HepG2 (cell line): ENCODE measurements around the gene PIK3CB. TPM values are rescaled to one million over a fixed set of nuclear protein-coding genes. Genes with fewer than 3 reads are reported as not detected.

Experiments
- ATAC-seq: fragments of 200-7000 bp; cut with Tn5 transposase; 3 replicates; pipeline ENCODE4 v1.9.1; 2020; ENCODE audit warnings: mild to moderate bottlenecking, moderate library complexity
- BruUV-seq: library from RNA; stranded (reverse); fragments of 400-500 nt; replicated peaks from 2 replicates; lab custom pipeline; 2021; lab: Mats Ljungman, UMichigan
- CTCF ChIA-PET: fragments of 300-600 bp; formaldehyde crosslinking; extraction: SDS; loops from one replicate; lab custom pipeline; 2021; ENCODE audit warnings: low total read pairs, inconsistent platforms, low intra/inter-chr PET ratio; lab: Yijun Ruan, JAX
- POLR2A ChIA-PET: fragments of 350-600 bp; sonication (Branson Sonifier 250); formaldehyde crosslinking; loops from one replicate; lab custom pipeline; 2020; ENCODE audit warnings: antibody characterized with exemption, inconsistent platforms; lab: Yijun Ruan, JAX
- DNase-seq: peaks from one replicate; pipeline ENCODE4 v3.0.0-alpha.2; 2015; ENCODE audit warnings: low spot score
- FAIRE-seq: peaks from 3 replicates; lab custom pipeline; 2011; peaks lifted over from hg19 to GRCh38; lab: Jason Lieb, UNC
- H2AFZ ChIP-seq: one replicate; pipeline ENCODE4 v1.6.1; 2011; ENCODE audit warnings: low read length, inconsistent platforms
- H3K27ac ChIP-seq: fragments of 300-600 bp; 3 replicates; pipeline ENCODE4 v1.8.0; 2011; ENCODE audit warnings: mixed run types, mild to moderate bottlenecking, mixed read lengths, low read length, inconsistent platforms; ENCODE audit not compliant: insufficient read depth; ENCODE audit errors: extremely low read length
- H3K27me3 ChIP-seq, 2 experiments: fragments of 200-600 bp in 1 of 2; 2 replicates in 1 of 2; 3 replicates in 1 of 2; pipeline versions ENCODE4 v1.6.0 to v1.8.0; 2011; ENCODE audit warnings: low read length in 2 of 2, mild to moderate bottlenecking in 2 of 2, moderate library complexity in 2 of 2, inconsistent platforms in 1 of 2; ENCODE audit not compliant: insufficient read depth in 2 of 2, control insufficient read depth in 1 of 2
- H3K36me3 ChIP-seq, 2 experiments: fragments of 200-600 bp in 1 of 2; replicated peaks in 1 of 2; 2 replicates in 1 of 2; 3 replicates in 1 of 2; pipeline versions ENCODE4 v1.5.1 to v1.8.0; 2011; ENCODE audit warnings: low read length in 2 of 2, inconsistent platforms in 1 of 2; ENCODE audit not compliant: insufficient read depth in 2 of 2, control insufficient read depth in 1 of 2
- H3K4me1 ChIP-seq: 2 replicates; pipeline ENCODE4 v1.5.1; 2012; ENCODE audit warnings: low read length, inconsistent platforms; ENCODE audit not compliant: insufficient read depth
- H3K4me2 ChIP-seq: 2 replicates; pipeline ENCODE4 v1.6.0; 2011; ENCODE audit warnings: low read depth, low read length, inconsistent platforms
- H3K4me3 ChIP-seq, 3 experiments: fragments of 200-600 bp in 1 of 3; sonication (generic), shearing (Covaris generic) in 1 of 3; replicated peaks in 1 of 3; 2 replicates each; pipeline ENCODE4 v1.5.1; 2011 to 2016; ENCODE audit warnings: low read length in 3 of 3, inconsistent platforms in 2 of 3, low read depth in 2 of 3, mild to moderate bottlenecking in 2 of 3, control low read depth in 1 of 3, mixed read lengths in 1 of 3; ENCODE audit not compliant: insufficient read depth in 1 of 3
- H3K79me2 ChIP-seq: one replicate; pipeline ENCODE4 v1.6.1; 2011; ENCODE audit warnings: low read length, inconsistent platforms; ENCODE audit not compliant: insufficient read depth
- H3K9ac ChIP-seq: 2 replicates; pipeline ENCODE4 v1.6.0; 2011; ENCODE audit warnings: mild to moderate bottlenecking, low read depth, low read length, inconsistent platforms; ENCODE audit not compliant: insufficient read depth
- H3K9me3 ChIP-seq: 2 replicates; pipeline ENCODE4 v1.5.1; 2012; ENCODE audit warnings: mild to moderate bottlenecking, low read length
- H4K20me1 ChIP-seq: 2 replicates; pipeline ENCODE4 v1.6.0; 2011; ENCODE audit warnings: inconsistent platforms, mild to moderate bottlenecking, low read length, moderate library complexity; ENCODE audit not compliant: insufficient read depth
- IRF2 ChIP-seq: IDR thresholded peaks from 2 replicates; pipeline ENCODE4 v1.6.1; 2018; ENCODE audit warnings: missing genetic modification reagents, missing compliant biosample characterization
- MAFF ChIP-seq: IDR thresholded peaks from 2 replicates; pipeline ENCODE4 v1.6.1; 2011; ENCODE audit warnings: low read depth, low read length, improper control_type of control experiment
- TFDP1 ChIP-seq: IDR thresholded peaks from 2 replicates; pipeline ENCODE4 v1.6.1; 2016; ENCODE audit warnings: missing compliant biosample characterization, missing genetic modification reagents, borderline replicate concordance
- WIZ ChIP-seq: sonication (generic); formaldehyde crosslinking; IDR thresholded peaks from 2 replicates; pipeline ENCODE4 v1.5.1; 2020; ENCODE audit warnings: mild to moderate bottlenecking, missing genetic modification reagents
- ZBTB44 ChIP-seq: sonication (generic); formaldehyde crosslinking; IDR thresholded peaks from 2 replicates; pipeline ENCODE4 v1.4.0; 2020; ENCODE audit warnings: missing genetic modification reagents
- ZNF569 ChIP-seq: sonication (generic); formaldehyde crosslinking; IDR thresholded peaks from 2 replicates; pipeline ENCODE4 v1.5.0; 2020; ENCODE audit warnings: mild to moderate bottlenecking, missing genetic modification reagents, moderate library complexity, borderline replicate concordance
- ZNF703 ChIP-seq: sonication (generic); formaldehyde crosslinking; IDR thresholded peaks from 2 replicates; pipeline ENCODE4 v1.5.1; 2020; ENCODE audit warnings: missing genetic modification reagents, mild to moderate bottlenecking, moderate library complexity, borderline replicate concordance
- ZNF747 ChIP-seq: sonication (generic); formaldehyde crosslinking; IDR thresholded peaks from 2 replicates; pipeline ENCODE4 v1.8.1; 2023; ENCODE audit warnings: missing genetic modification reagents, mild to moderate bottlenecking, borderline replicate concordance
- WGBS: methylation state at CpG from one replicate; pipeline ENCODE4 v1.1.6; 2017; ENCODE audit warnings: low lambda C conversion rate; 5-methylcytosine and 5-hydroxymethylcytosine counted together
- in situ Hi-C: cut with HindIII; loops from 2 replicates; pipeline ENCODE4 v1.10.0; 2017; ENCODE audit warnings: low pct_unique_long_range_greater_than_20kb; ENCODE audit not compliant: extremely low pct_ligation_motif_present
- intact Hi-C: fragments of 100-400 bp; cut with micrococcal nuclease; formaldehyde crosslinking; loops from one replicate; pipeline ENCODE4 v1.10.0; 2022; ENCODE audit not compliant: unreplicated experiment
- polyA plus RNA-seq, 8 experiments: library from polyadenylated mRNA; depleted of rRNA in 3 of 8; stranded (reverse) in 7 of 8; unstranded in 1 of 8; fragments of >200 nt; fragmentation: Illumina TruSeq in 4 of 8; extraction: Trizol in 4 of 8; gene quantifications; 2 replicates each; pipeline versions ENCODE4 v1.2.1 to v1.2.3, GENCODE V29; 2011 to 2016; ENCODE audit warnings: low read depth in 4 of 8, missing spikeins in 1 of 8, mixed read lengths in 1 of 8; ENCODE audit not compliant: insufficient read depth in 1 of 8
- total RNA-seq, 5 experiments: library from RNA; depleted of rRNA; stranded (reverse); fragments of >200 nt; fragmentation: Illumina TruSeq; extraction: Trizol; gene quantifications; 2 replicates each; pipeline ENCODE4 v1.2.3, GENCODE V29; 2016; ENCODE audit warnings: low read depth in 1 of 5
- TF ChIP-seq, protein P1 (sequence below): sonication (generic); formaldehyde crosslinking; conservative IDR thresholded peaks from 2 replicates; pipeline ENCODE4 v1.8.0; 2022; ENCODE audit warnings: mild to moderate bottlenecking, moderate library complexity, missing genetic modification reagents

The PIK3CB gene
- total and polyA plus RNA-seq, 2 of the 13 experiments (the other 11 are each of a cell fraction or from before 2014, with no cell fraction given), result 6.6 to 18.7 TPM

DNA sequence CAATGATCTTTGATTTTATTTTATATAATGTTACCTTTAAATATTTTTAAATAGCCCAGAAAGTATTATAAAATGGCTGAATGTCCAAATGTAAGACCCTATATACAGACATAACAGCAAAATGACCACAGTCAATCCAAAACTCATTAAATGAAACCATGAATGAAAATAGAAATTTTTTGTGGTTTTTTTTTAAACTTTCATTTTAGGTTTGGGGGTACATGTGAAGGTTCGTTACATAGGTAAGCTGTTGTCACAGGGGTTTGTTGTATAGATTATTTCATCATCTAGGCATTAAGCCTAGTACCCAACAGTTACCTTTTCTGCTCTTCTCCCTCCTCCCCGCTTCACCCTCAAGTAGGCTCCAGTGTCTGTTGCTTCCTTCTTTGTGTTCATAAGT lies 117.4 kb downstream of the PIK3CB start:
- TF ChIP-seq WIZ (CRISPR knock-in tag), result no peak
- no peak for TF ChIP-seq ZNF569 (CRISPR knock-in tag)
- TF ChIP-seq, protein P1, sequence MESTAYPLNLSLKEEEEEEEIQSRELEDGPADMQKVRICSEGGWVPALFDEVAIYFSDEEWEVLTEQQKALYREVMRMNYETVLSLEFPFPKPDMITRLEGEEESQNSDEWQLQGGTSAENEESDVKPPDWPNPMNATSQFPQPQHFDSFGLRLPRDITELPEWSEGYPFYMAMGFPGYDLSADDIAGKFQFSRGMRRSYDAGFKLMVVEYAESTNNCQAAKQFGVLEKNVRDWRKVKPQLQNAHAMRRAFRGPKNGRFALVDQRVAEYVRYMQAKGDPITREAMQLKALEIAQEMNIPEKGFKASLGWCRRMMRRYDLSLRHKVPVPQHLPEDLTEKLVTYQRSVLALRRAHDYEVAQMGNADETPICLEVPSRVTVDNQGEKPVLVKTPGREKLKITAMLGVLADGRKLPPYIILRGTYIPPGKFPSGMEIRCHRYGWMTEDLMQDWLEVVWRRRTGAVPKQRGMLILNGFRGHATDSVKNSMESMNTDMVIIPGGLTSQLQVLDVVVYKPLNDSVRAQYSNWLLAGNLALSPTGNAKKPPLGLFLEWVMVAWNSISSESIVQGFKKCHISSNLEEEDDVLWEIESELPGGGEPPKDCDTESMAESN (CRISPR knock-in tag), result no peak
- TF ChIP-seq, all 625 proteins: peak for 0
- 96% methylated on average over 2 of the region's 2 CpGs for WGBS
- no peaks in the 10 kb centered on the region for H3K79me2 ChIP-seq
- no TSS peak for BruUV-seq
- H3K9me3 ChIP-seq, result no peaks in the 10 kb centered on the region
- ChIA-PET CTCF (no interaction called here), POLR2A (no interaction called here)
- FAIRE-seq (no peak), DNase-seq (no peak), ATAC-seq (no peak)
- intact Hi-C loops, result no loop called here
- H3K9ac ChIP-seq, result no peak overlapping the region
- no peaks in the 10 kb centered on the region for H4K20me1 ChIP-seq
- H3K36me3 ChIP-seq, result peaks cover 0 to 23% of the 10 kb centered on the region in 2 experiments; a peak in 4 of 5 replicates
- no peak overlapping the region for H3K27ac ChIP-seq
- H3K4me1 ChIP-seq, result no peaks in the 10 kb centered on the region
- H3K27me3 ChIP-seq, result no peaks in the 10 kb centered on the region; a peak in 1 of 5 replicates
- H2AFZ ChIP-seq, result no peak overlapping the region
- no peak overlapping the region for H3K4me2 ChIP-seq
- H3K4me3 ChIP-seq, result no peak overlapping the region
- in situ Hi-C loops, result no loop called here

- intact Hi-C loops, result no loop called here
- Histone ChIP-seq H3K9ac (no peak overlapping the region), H3K4me1 (no peaks in the 10 kb centered on the region), H3K4me2 (no peak overlapping the region), H3K27me3 (no peaks in the 10 kb centered on the region), H3K79me2 (no peaks in the 10 kb centered on the region), H2AFZ (no peak overlapping the region), H3K36me3 (peaks cover 2 to 28% of the 10 kb centered on the region in 2 experiments; a peak in 4 of 5 replicates), H3K4me3 (no peak overlapping the region), H3K27ac (no peak overlapping the region), H4K20me1 (no peaks in the 10 kb centered on the region), H3K9me3 (no peaks in the 10 kb centered on the region)
- FAIRE-seq (no peak), ATAC-seq (no peak), DNase-seq (no peak)
- CTCF ChIA-PET, result no interaction called here
- in situ Hi-C loops, result no loop called here
- BruUV-seq, result no TSS peak
- WGBS, result 95% methylated on average over 4 of the region's 4 CpGs
- POLR2A ChIA-PET, result interaction anchor here (0.7 kb wide), 1 partner anchor 207 kb away, joined by 3 read pairs; no protein-coding TSS in a partner anchor
- TF ChIP-seq IRF2 (CRISPR knock-in tag) (no peak), ZNF703 (CRISPR knock-in tag) (no peak), ZNF747 (no peak), ZBTB44 (no peak), TFDP1 (CRISPR knock-in tag) (no peak), MAFF (no peak)
These were observed 122.6 kb downstream of the PIK3CB start for GRCh38 chr3:138712086-138712485.
